ENCODE measurements around the gene VPS35L.

- no peak for TF ChIP-seq POLR2AphosphoS5 (IDR thresholded peaks at IDR 0.05; ENCODE audit: low read depth)
- TF ChIP-seq CTCF (conservative IDR thresholded peaks at IDR 0.05; ENCODE audit: low read depth in 2 of 2): no peak
- no peak for TF ChIP-seq JUNB (IDR thresholded peaks at IDR 0.05; ENCODE audit: unreplicated experiment)
- no peak for TF ChIP-seq EZH2phosphoT487 (IDR thresholded peaks at IDR 0.05; ENCODE audit: unreplicated experiment)
Measured at GRCh38 chr16:19567560-19567959, 12.1 kb downstream of the VPS35L start.
